ENCODE data around the gene MYOM3.
"Not testable (repeated sequence)": the region's sequence is repeated elsewhere in the genome, so short reads cannot be mapped to it uniquely, and the experiment has no call there.

Gene MYOM3

GRCh38 chr1:24045771-24046170 is 66.2 kb downstream of the MYOM3 start:
- H3K4me3 Mint-ChIP-seq = no peak overlapping the region

GRCh38 chr1:24044672-24045071 is 67.3 kb downstream of the MYOM3 start:
- H3K4me1 Mint-ChIP-seq (ENCODE audit: low read depth); H3K27me3 Mint-ChIP-seq; H3K4me3 Mint-ChIP-seq; DNase-seq; H3K9me3 Mint-ChIP-seq; H3K27ac Mint-ChIP-seq; H3K36me3 Mint-ChIP-seq (ENCODE audit: low read depth): not testable (repeated sequence)

More at GRCh38 chr1:24045771-24046170, 66.2 kb downstream of the MYOM3 start:
- Mint-ChIP-seq H3K27me3 (no peaks in the 10 kb centered on the region), H3K36me3 (ENCODE audit: low read depth) (no peaks in the 10 kb centered on the region), H3K4me1 (ENCODE audit: low read depth) (no peaks in the 10 kb centered on the region), H3K9me3 (no peaks in the 10 kb centered on the region), H3K27ac (no peak overlapping the region)
- no peak for DNase-seq

GRCh38 chr1:24043345-24044032 is 68.4 kb downstream of the MYOM3 start:
- Mint-ChIP-seq H3K27ac (no peak overlapping the region), H3K36me3 (ENCODE audit: low read depth) (no peaks in the 10 kb centered on the region), H3K9me3 (no peaks in the 10 kb centered on the region), H3K27me3 (peaks cover 2% of the 10 kb centered on the region), H3K4me1 (ENCODE audit: low read depth) (no peaks in the 10 kb centered on the region), H3K4me3 (no peak overlapping the region)
- DNase-seq = no peak

- DNase-seq = no peak
- H3K9me3 Mint-ChIP-seq = no peaks in the 10 kb centered on the region
- H3K4me1 Mint-ChIP-seq (ENCODE audit: low read depth) = no peaks in the 10 kb centered on the region
- peaks cover 2% of the 10 kb centered on the region for H3K27me3 Mint-ChIP-seq
- H3K4me3 Mint-ChIP-seq = no peak overlapping the region
- H3K36me3 Mint-ChIP-seq (ENCODE audit: low read depth) = no peaks in the 10 kb centered on the region
- H3K27ac Mint-ChIP-seq = no peak overlapping the region
These were observed 69.6 kb downstream of the MYOM3 start for GRCh38 chr1:24042315-24042714.

- Mint-ChIP-seq H3K36me3 (ENCODE audit: low read depth) (no peaks in the 10 kb centered on the region), H3K4me3 (no peak overlapping the region), H3K27me3 (peaks cover 12% of the 10 kb centered on the region), H3K9me3 (no peaks in the 10 kb centered on the region), H3K27ac (no peak overlapping the region), H3K4me1 (ENCODE audit: low read depth) (peaks cover 2% of the 10 kb centered on the region)
- no peak for DNase-seq
These were observed 75.8 kb downstream of the MYOM3 start for GRCh38 chr1:24036088-24036487.

DNA sequence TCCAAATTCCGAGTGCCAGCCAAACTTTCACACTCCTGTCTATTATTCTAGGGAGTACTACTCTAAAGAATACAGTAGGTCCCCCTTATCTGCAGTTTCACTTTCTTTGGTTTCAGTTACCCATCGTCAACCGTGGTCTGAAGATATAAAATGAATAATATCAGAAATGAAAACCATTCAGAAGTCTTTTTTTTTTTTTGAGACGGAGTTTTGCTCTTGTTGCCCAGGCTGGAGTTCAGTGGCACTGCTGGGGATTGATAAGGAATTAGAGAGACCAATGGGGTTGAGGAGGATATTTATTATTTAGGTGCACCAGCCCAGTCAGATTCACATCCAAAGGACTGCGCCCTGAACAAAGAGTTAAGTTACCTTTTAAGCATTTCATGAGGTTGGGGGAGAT is 79.0 kb downstream of the MYOM3 start:
- Mint-ChIP-seq H3K27me3 (peaks cover 10% of the 10 kb centered on the region), H3K36me3 (ENCODE audit: low read depth) (no peaks in the 10 kb centered on the region), H3K4me1 (ENCODE audit: low read depth) (peaks cover 2% of the 10 kb centered on the region), H3K4me3 (no peak overlapping the region), H3K9me3 (no peaks in the 10 kb centered on the region), H3K27ac (no peak overlapping the region)
- DNase-seq = no peak

- H3K4me3 Mint-ChIP-seq; DNase-seq; H3K4me1 Mint-ChIP-seq (ENCODE audit: low read depth); H3K9me3 Mint-ChIP-seq; H3K36me3 Mint-ChIP-seq (ENCODE audit: low read depth); H3K27ac Mint-ChIP-seq; H3K27me3 Mint-ChIP-seq: not testable (repeated sequence)
These were observed 80.9 kb downstream of the MYOM3 start for GRCh38 chr1:24030976-24031516.

- H3K27ac Mint-ChIP-seq = no peak overlapping the region
- no peak overlapping the region for H3K4me3 Mint-ChIP-seq
- peaks cover 3% of the 10 kb centered on the region for H3K27me3 Mint-ChIP-seq
- H3K4me1 Mint-ChIP-seq (ENCODE audit: low read depth) = no peaks in the 10 kb centered on the region
- no peaks in the 10 kb centered on the region for H3K36me3 Mint-ChIP-seq (ENCODE audit: low read depth)
- H3K9me3 Mint-ChIP-seq = no peaks in the 10 kb centered on the region
- no peak for DNase-seq
These were observed 84.0 kb downstream of the MYOM3 start for GRCh38 chr1:24027838-24028468.

DNA sequence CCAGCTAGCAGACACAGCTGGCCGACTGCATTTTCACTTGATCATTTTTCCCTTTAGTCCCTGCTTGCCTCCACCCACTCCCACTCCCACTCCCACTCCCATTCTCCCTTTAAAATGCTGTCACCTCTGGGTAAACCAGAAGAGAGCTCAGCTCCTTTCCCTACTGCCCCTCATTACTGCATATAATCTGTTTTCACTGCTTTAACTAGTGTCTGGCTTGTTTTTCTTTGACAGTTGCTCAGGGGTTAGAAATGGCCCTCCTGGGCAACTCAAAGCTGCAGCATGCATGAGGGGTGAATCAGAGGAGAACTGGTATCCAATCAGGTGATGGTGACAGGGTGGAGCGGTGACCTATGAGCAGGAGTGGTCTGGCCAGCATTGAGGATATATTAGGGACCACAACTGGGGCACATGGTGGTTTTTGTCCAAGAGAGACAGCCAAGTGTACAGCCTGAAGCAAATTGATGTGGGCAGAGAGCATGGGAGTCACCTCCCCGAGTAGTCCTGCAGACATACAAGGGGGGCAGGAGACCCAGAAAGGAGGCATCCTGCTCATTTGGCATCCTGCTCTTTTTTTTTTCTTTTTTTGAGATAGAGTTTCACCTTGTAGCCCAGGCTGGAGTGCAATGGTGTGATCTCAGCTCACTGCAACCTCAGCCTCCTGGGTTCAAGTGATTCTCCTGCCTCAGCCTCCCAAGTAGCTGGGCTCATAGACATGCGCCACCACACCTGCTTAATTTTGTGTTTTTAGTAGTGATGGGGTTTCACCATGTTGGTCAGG is 89.2 kb downstream of the MYOM3 start:
- H3K27ac Mint-ChIP-seq = no peak overlapping the region
- no peaks in the 10 kb centered on the region for H3K36me3 Mint-ChIP-seq (ENCODE audit: low read depth)
- no peak overlapping the region for H3K4me3 Mint-ChIP-seq
- DNase-seq = no peak
- no peaks in the 10 kb centered on the region for H3K4me1 Mint-ChIP-seq (ENCODE audit: low read depth)
- H3K27me3 Mint-ChIP-seq = no peaks in the 10 kb centered on the region
- H3K9me3 Mint-ChIP-seq = no peaks in the 10 kb centered on the region

DNA sequence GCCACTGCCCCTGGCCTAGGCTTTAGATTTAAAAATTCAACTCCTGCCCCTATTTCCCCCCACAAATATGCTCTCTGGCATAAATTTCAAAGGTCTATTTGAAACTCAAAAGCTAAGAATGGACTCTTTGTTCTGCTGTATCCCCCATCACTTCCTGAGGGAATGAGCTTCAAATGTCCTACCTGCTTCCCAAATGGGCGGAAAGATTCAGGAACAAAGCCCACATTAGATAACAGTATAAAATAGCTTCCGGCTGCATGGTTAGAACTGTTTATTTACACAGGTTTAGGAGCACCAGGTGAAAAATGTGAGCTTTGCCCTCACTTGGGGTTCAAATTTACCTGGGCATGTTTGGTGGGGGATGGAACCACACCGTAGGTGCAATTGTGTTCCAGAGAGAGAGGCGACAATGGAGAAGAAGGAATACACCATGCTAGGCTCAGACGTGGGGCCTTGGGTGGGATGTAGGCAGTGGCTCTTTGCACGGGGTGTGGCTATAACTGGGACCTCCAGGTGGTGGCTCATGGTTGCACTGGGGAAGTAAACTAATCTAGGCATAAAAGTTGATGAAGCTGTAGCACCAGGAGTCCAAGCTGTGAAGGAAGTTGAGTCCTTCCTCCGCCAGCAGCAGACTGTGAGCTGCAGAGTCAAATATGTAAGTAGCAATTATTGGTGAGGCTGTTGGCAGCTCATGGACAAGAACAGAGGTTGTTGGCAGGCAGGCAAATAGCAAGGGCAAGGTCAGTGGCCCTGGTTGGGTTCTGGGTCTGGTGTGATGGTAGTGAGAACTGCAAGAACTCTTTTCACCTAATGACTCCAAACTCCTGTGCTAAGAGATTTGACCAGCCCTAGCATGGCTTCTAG is 90.3 kb downstream of the MYOM3 start:
- Mint-ChIP-seq H3K27ac (no peak overlapping the region), H3K4me3 (no peak overlapping the region), H3K27me3 (no peaks in the 10 kb centered on the region), H3K4me1 (ENCODE audit: low read depth) (no peaks in the 10 kb centered on the region), H3K36me3 (ENCODE audit: low read depth) (no peaks in the 10 kb centered on the region), H3K9me3 (no peaks in the 10 kb centered on the region)
- no peak for DNase-seq

DNA sequence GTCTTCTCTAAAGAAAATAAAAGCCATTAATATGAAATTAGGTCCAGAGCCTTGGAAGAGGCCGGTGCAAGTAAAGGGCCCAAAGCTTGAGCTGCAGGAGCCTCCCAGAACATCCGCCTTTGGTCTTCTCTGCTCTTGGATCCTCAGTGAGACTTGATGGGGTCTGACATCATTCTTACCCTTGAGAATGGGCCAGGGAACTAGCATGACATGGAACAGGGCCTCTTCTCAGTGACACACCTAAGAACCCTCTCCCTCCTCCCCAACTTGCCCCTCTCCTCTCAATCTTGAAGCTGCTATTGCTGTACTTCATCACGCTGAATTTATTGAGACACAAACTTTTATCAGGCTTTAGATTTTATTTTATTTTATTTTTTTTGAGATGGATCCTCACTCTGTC is 91.5 kb downstream of the MYOM3 start:
- Mint-ChIP-seq H3K4me3 (no peak overlapping the region), H3K27me3 (no peaks in the 10 kb centered on the region), H3K36me3 (ENCODE audit: low read depth) (no peaks in the 10 kb centered on the region), H3K4me1 (ENCODE audit: low read depth) (no peaks in the 10 kb centered on the region), H3K9me3 (no peaks in the 10 kb centered on the region), H3K27ac (no peak overlapping the region)
- no peak for DNase-seq

- no peaks in the 10 kb centered on the region for H3K4me1 Mint-ChIP-seq (ENCODE audit: low read depth)
- no peaks in the 10 kb centered on the region for H3K27me3 Mint-ChIP-seq
- no peak for DNase-seq
- H3K36me3 Mint-ChIP-seq (ENCODE audit: low read depth) = no peaks in the 10 kb centered on the region
- no peaks in the 10 kb centered on the region for H3K9me3 Mint-ChIP-seq
- H3K27ac Mint-ChIP-seq = no peak overlapping the region
- H3K4me3 Mint-ChIP-seq = no peak overlapping the region
These were observed 91.9 kb downstream of the MYOM3 start for GRCh38 chr1:24020025-24020424.

- H3K27ac Mint-ChIP-seq = no peak overlapping the region
- no peak for DNase-seq
- no peaks in the 10 kb centered on the region for H3K4me1 Mint-ChIP-seq (ENCODE audit: low read depth)
- H3K9me3 Mint-ChIP-seq = no peaks in the 10 kb centered on the region
- H3K36me3 Mint-ChIP-seq (ENCODE audit: low read depth) = no peaks in the 10 kb centered on the region
- H3K4me3 Mint-ChIP-seq = no peak overlapping the region
- H3K27me3 Mint-ChIP-seq = peaks cover 3% of the 10 kb centered on the region
These were observed 93.0 kb downstream of the MYOM3 start for GRCh38 chr1:24018611-24019580.
